ENCODE measurements around the gene RGR.

The RGR gene

DNA sequence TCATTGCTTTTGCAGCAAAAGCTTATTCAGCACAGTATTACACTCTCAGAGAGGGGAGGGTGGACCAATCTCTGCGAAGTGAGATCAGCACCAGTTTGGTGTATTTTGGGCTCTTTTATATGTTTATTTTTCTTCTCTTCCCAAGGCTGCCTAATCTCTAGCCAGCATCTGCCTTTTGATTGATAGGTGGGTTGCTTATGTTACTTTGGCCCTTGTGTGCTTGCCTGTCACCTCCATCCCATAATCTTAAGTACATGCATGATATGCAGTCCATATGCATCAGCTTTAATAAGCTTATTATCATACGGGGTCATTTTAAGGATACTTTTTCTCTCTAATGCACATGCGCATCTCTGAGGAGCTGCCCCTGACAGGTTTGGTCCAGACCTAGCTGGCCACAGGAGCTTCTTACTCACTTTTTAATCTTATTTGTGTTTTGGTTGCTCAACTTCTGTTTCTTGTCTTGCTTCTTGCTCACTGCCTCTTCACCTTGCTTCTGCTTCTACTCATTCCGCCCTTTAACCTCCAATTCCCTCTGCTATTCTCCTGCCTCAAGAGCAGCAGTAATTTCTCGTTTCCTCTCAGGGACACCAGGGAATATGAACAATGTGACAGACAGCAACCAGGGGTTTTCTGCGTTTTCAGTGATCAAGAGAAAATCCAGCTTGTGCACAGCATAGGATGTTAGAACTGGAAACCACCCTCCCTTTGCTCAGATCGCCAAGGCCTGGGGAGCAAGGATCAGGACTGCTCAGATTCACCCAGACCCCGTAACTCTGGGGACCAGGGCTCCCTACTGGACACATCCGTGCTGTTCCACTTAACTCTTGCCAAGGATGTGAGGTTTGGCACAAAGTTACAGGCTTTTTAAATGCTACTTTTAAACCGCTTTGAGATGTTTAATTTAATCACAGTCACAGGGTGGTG is 10.0 kb downstream of the RGR start:
- Histone ChIP-seq H3K27me3 (replicated peaks) (no peaks in the 10 kb centered on the region), H3K4me3 (ENCODE audit: low read depth, low read length) (no peak overlapping the region), H3K27ac (no peak overlapping the region), H3K36me3 (replicated peaks) (no peaks in the 10 kb centered on the region)
- in situ Hi-C loops (cut with HindIII; ENCODE audit: low pct_ligation_motif_present, low sequenced_read_pairs) = loop anchor here (25.0 kb wide), 1 partner anchor 282 kb away; no protein-coding TSS in a partner anchor
- TF ChIP-seq, protein P1, sequence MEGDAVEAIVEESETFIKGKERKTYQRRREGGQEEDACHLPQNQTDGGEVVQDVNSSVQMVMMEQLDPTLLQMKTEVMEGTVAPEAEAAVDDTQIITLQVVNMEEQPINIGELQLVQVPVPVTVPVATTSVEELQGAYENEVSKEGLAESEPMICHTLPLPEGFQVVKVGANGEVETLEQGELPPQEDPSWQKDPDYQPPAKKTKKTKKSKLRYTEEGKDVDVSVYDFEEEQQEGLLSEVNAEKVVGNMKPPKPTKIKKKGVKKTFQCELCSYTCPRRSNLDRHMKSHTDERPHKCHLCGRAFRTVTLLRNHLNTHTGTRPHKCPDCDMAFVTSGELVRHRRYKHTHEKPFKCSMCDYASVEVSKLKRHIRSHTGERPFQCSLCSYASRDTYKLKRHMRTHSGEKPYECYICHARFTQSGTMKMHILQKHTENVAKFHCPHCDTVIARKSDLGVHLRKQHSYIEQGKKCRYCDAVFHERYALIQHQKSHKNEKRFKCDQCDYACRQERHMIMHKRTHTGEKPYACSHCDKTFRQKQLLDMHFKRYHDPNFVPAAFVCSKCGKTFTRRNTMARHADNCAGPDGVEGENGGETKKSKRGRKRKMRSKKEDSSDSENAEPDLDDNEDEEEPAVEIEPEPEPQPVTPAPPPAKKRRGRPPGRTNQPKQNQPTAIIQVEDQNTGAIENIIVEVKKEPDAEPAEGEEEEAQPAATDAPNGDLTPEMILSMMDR (IDR thresholded peaks at IDR 0.05; ENCODE audit: low read depth, low read length, missing control alignments) = no peak
- DNase-seq = no peak

DNA sequence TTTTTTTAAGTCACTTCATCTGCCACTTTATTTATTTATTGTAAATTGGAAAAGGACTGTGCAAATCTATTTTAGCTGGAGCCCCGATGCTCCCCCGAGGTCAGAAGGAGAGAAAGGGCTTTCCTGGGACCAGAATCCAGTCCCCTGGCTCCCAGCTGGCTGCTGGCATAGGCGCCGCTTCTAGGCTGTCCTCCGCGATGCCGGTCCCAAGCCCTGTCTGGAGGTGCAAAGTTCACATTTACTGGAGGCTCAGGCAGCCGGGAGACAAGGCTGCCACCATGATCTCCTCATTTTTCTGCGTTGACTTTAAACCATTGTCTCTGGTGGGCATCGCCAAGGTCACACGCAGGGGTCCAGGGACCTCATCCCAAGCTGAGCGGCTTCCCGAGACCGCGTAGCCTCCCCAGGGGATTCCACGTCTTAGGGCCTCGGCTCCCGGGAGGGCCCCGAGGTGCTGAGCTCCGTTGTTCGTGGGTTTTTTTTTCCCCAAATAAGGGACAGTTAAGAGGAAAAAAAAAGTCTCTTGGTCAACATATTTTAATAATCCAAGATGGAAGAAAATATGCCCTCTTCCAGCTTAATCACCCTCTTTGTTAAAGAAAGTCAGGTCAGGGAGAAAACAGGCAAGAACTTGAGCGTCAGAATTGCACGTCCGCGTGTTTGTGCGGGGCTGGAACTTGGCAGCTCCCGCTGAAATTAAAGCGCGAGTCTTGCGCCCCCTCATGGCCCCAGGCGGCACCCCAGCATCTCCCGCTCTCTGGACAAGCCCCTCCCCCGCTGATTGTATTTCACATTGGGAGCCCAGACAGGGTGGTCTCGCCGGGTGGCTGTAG is 11.9 kb downstream of the RGR start:
- Histone ChIP-seq H3K36me3 (replicated peaks) (no peaks in the 10 kb centered on the region), H3K27ac (no peak overlapping the region), H3K4me3 (ENCODE audit: low read depth, low read length) (no peak overlapping the region), H3K27me3 (replicated peaks) (no peaks in the 10 kb centered on the region)
- TF ChIP-seq, protein P1 (IDR thresholded peaks at IDR 0.05; ENCODE audit: low read depth, low read length, missing control alignments) = peak; percentile 84
- peak; percentile 31 for DNase-seq
- in situ Hi-C loops (cut with HindIII; ENCODE audit: low pct_ligation_motif_present, low sequenced_read_pairs) = loop anchor here (25.0 kb wide), 1 partner anchor 281 kb away; no protein-coding TSS in a partner anchor

DNA sequence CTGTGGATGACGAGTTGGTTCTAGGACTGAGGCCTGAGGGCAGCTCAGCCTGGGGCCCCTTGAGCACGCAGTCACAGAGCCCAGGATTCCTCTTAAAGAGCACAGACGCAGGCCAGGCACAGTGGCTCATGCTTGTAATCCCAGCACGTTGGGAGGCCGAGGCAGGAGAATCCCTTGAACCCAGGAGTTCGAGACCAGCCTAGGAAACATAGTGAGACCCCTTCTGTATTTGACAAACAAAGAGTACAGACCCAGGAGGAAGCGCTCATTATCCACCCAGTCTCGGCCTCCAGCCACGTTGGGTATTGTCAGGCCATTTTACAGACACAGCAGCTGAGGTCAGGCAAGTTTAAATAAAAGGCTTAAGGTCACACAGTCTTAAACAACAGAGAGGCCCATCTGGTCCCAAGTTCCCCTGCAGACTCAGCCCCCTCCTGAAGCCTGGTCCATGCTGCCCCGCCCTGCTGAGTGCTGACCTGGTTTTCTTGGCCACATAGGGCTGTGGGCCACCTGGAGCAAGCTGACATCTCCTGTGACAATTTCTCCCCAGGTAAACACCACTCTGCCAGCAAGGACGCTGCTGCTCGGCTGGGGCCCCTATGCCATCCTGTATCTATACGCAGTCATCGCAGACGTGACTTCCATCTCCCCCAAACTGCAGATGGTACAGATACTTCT is 12.6 kb downstream of the RGR start:
- TF ChIP-seq, protein P1 (IDR thresholded peaks at IDR 0.05; ENCODE audit: low read depth, low read length, missing control alignments) = no peak
- no peaks in the 10 kb centered on the region for H3K27me3 ChIP-seq (replicated peaks)
- no peak overlapping the region for H3K4me3 ChIP-seq (ENCODE audit: low read depth, low read length)
- no peak for DNase-seq
- H3K36me3 ChIP-seq (replicated peaks) = no peaks in the 10 kb centered on the region
- no peak overlapping the region for H3K27ac ChIP-seq
- in situ Hi-C loops (cut with HindIII; ENCODE audit: low pct_ligation_motif_present, low sequenced_read_pairs) = loop anchor here (25.0 kb wide), 1 partner anchor 280 kb away; no protein-coding TSS in a partner anchor

DNA sequence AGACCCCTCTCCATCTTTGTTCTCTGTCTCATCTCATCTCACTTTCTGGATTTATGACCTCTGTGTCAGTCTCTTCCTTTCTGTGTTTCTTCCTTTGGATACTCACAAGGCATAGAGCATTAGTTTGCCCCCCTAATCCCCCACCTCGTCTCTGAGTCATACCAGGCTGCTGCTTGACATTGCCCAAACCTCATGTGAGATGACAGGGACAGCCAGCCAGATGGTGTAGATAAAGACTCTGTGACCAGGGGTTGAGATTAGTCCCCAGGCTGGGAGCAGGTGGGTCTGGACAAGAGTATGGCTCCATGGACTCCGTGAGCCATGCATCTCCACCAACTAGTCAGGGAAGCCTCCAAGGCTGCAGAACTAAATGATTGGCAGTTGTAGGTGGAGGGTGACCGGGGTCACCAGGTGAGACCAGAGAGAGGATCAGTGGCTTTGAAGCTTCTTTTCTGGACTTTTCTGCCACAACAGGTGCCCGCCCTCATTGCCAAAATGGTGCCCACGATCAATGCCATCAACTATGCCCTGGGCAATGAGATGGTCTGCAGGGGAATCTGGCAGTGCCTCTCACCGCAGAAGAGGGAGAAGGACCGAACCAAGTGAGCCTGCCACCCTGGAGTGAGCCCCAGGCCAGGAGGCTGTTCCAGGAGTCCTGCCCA is 13.3 kb downstream of the RGR start:
- no peaks in the 10 kb centered on the region for H3K27me3 ChIP-seq (replicated peaks)
- TF ChIP-seq, protein P1 (IDR thresholded peaks at IDR 0.05; ENCODE audit: low read depth, low read length, missing control alignments) = no peak
- H3K4me3 ChIP-seq (ENCODE audit: low read depth, low read length) = no peak overlapping the region
- in situ Hi-C loops (cut with HindIII; ENCODE audit: low pct_ligation_motif_present, low sequenced_read_pairs) = loop anchor here (25.0 kb wide), 1 partner anchor 279 kb away; no protein-coding TSS in a partner anchor
- H3K36me3 ChIP-seq (replicated peaks) = no peaks in the 10 kb centered on the region
- no peak overlapping the region for H3K27ac ChIP-seq
- DNase-seq = no peak

Measured in brain microvascular endothelial cell (primary cell).